CD4-positive, alpha-beta T cell treated with Interleukin-6 at 100 ng/mL for 8 hours (primary cell): ENCODE data around the gene ZNF516.
A peak's percentile ranks its signal among the peaks of the same experiment; 100 is the strongest.

ENCODE experiments used
- DNase-seq: peaks from one replicate; pipeline ENCODE4 v3.0.0-alpha.2; 2020; ENCODE audit warnings: mixed read lengths, low spot score

The ZNF516 gene

DNA sequence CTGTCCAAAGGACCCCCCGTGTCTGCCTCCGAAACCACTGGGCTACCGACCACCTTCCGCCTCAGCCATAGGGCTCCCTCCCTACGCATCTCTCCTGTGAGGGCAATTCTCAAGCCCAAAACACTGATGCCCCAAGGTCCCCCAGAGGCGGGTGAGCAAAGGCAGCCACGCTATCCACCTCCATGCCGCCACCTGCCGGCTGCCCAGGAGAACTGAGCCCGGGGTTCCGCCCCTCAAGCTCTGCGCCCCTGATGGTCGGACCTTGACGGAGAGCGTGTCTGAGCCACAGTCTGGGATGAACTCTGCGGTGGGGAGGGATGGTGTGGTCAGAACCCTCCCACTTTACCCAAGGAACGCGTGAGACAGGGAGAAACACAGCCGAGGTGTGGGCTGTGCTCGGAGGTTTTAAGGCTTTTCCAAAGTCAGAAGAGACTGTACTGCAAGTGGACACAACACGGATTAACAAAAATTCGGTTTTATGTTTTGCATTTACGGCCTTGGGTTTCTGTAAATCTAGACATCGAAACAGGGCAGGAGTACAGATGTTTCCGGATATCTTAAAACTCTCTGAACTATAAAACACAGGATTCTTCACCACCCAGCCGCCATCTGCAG lies 114.1 kb downstream of the ZNF516 start:
- DNase-seq = no peak

- no peak for DNase-seq
Observed at GRCh38 chr18:76380127-76380729, 114.8 kb downstream of the ZNF516 start.

DNA sequence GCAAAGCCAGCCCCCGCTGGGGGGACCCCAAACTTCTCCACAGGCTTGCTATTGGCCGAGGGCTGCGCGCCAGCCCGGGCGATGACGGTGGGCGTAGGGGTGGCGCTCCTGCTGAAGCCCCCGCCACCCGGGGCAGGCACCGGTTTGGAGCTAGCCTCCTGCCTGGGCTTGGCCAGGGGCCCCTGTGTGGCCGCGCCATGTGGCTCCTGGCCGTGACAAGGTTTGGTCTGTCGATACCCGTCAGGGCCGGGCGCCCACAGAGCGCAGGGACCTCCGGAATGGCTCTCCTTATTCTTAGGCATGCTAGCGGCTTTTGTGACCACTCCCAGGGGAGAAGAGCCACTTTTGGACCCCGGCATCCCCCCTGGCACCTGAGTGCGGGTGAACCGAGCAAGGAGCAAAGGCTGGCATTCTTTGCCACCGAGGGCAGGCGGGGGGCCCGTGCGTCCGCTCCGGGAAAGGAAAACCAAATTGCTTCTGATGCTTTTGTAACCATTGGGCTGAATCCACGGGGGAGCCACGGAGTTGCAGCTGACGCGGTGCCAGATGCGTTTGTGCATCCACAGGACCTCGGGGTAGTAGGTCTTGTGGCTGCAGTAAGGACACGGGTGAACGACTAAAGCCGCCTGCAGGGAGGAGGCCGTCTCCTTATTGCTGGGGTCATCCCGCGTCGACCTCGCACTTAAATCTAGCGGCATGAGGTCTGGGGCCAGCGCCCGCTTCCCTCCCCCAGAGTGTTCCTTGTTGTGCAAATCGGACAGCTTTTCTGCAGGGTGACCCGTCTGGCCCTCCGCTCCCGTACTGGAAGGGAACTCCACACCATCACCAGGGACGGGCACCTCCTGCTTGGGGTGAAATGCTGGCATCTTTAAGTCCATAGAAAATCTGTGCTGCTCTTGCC lies 115.6 kb downstream of the ZNF516 start:
- no peak for DNase-seq

GRCh38 chr18:76378526-76379215 lies 116.4 kb downstream of the ZNF516 start:
- DNase-seq = no peak

- no peak for DNase-seq
Observed at GRCh38 chr18:76377359-76377756, 117.7 kb downstream of the ZNF516 start.

DNA sequence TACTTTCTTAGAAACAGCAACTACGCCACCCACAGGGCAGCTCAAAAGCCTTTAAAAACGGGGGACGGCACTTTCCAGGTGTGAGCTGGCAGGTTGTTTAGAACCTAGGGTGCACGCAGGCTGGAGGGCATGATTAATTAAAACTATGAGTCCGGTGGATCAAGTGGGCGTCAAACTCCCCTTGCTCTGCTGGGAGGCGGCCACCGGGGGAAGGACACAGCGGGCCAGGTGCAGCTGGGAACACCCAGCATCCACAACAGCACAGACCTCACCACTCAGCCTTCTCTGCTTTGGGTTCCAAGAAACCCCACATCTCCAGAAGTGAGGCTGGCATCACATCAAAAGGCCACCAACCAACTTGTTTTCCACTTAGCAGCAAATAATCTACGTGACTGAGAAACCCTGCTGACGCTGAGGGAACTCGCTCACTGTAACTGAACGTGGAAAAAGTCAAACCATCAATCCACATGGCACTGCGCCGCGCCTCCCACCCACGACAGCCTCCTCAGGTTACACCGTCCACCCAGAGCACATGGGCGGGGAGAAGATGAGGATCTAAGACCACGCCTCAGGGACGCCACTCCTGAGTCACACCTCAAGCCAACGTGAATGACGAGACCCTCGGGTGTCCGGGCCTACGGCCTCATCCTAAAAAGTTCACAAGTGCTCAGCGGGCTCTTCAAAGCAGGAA lies 118.2 kb downstream of the ZNF516 start:
- DNase-seq = no peak

GRCh38 chr18:76376225-76376624 lies 118.8 kb downstream of the ZNF516 start:
- DNase-seq = no peak

- peak; percentile 33 for DNase-seq
Observed at GRCh38 chr18:76374330-76375281, 120.4 kb downstream of the ZNF516 start.

- no peak for DNase-seq
Observed at GRCh38 chr18:76373297-76373696, 121.7 kb downstream of the ZNF516 start.

- DNase-seq = no peak
Observed at GRCh38 chr18:76371301-76372203, 123.5 kb downstream of the ZNF516 start.

DNA sequence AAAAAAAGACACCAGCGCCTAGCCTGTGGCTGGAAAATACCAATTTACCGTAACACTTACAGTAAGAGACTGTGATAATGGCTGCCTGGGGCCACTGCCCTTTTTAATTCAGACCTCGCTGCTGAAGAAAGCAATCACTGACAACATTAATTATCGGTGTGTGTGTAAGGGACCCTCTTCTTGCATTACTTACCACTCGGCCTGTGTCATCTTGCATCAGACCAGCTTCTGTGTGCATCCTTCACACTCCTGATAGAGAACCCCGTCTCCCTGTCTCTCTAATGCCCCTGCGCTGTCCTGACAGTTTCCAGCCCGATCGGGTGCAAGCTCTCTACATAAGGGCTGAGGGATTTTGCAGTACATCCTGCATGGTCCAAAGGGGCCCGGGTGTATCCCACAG lies 124.4 kb downstream of the ZNF516 start:
- no peak for DNase-seq

GRCh38 chr18:76370201-76370600 lies 124.8 kb downstream of the ZNF516 start:
- DNase-seq = no peak

- no peak for DNase-seq
Observed at GRCh38 chr18:76369791-76370190, 125.3 kb downstream of the ZNF516 start.

DNA sequence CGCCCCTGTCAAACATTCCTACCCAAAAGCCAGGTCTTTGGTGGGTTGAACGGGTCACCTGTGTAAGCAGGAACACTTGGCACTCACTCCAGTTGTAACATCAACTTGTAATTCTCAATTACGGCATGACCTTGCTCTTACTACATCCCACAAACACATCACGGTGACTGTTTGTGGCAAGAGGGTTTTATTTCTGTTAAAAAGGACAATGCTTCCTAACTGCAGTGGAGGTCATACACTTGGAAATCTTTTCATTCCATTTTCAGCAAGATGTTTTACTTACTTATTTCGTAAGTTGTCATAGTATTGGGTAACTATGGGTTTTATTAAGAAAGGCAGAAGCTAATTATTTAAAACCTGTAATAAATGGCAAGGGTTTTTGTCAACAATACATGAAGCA lies 126.1 kb downstream of the ZNF516 start:
- no peak for DNase-seq

DNA sequence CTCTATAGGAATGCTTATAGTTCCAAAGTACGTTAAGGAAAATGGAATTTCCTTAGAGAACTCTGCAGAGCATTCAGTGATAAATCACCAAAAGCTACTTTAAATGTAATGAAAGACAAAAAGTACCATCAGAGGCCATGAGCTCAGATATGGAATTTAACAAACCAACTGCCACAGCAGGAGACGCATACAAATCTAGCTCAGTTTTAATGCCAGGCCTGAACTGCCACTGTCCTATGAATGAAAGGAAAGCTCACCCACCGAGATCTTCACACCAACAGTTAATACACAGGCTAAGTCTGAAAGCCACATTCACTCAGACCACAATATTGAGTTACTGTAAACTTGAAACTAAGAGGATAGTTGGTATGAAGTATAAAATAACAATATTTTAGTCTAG lies 126.8 kb downstream of the ZNF516 start:
- no peak for DNase-seq

- no peak for DNase-seq
Observed at GRCh38 chr18:76367168-76368125, 127.6 kb downstream of the ZNF516 start.

DNA sequence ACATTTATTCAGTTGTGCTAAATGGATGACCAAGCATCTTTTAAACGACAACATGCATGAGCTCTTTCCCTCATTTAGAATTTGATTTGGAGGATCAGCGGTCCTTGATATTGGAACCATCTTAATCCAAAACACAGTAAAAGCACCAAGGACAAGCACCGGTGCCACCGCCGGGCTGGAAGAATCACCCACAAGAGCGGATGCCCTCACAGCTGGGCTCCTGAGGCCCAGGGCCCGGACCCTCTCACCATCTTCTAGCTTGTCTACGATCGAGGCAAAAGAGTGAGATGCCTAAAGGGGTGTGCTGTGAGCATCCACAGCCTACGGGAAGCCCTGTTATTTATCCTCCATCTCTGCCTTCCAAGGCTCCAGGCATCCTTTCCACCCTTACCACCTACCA lies 129.5 kb downstream of the ZNF516 start:
- no peak for DNase-seq
